GM12801 (cell line): ENCODE results near the gene PCED1A.

Source experiments
- CTCF ChIP-seq: IDR thresholded peaks from one replicate; pipeline ENCODE4 v1.5.1; 2011; ENCODE audit warnings: control low read depth; ENCODE audit not compliant: insufficient read length; ENCODE audit errors: extremely low read depth

Gene PCED1A

GRCh38 chr20:2799688-2800520 is 40.6 kb downstream of the PCED1A start:
- TF ChIP-seq CTCF: no peak

- TF ChIP-seq CTCF: no peak
Observed at GRCh38 chr20:2799271-2799670, 41.2 kb downstream of the PCED1A start.

GRCh38 chr20:2798814-2799213 is 41.6 kb downstream of the PCED1A start:
- TF ChIP-seq CTCF: no peak

GRCh38 chr20:2798095-2798805 is 42.2 kb downstream of the PCED1A start:
- TF ChIP-seq CTCF: no peak

- no peak for TF ChIP-seq CTCF
Observed at GRCh38 chr20:2797136-2797983, 43.1 kb downstream of the PCED1A start.

GRCh38 chr20:2796011-2796660 is 44.3 kb downstream of the PCED1A start:
- no peak for TF ChIP-seq CTCF
